GM21390 (cell line): Measurements from ENCODE around the gene TSGA10IP.

Experiments
- ATAC-seq: cut with Tn5 transposase; IDR thresholded peaks from one replicate; pipeline ENCODE4 v1.9.1; 2021; ENCODE audit not compliant: unreplicated experiment

The TSGA10IP gene

GRCh38 chr11:66003291-66003690, 58.0 kb downstream of the TSGA10IP start:
- no peak for ATAC-seq

- ATAC-seq: no peak
These were observed 58.9 kb downstream of the TSGA10IP start for GRCh38 chr11:66004186-66004585.

GRCh38 chr11:66006134-66006890, 61.0 kb downstream of the TSGA10IP start:
- no peak for ATAC-seq

GRCh38 chr11:66006891-66007176, 61.6 kb downstream of the TSGA10IP start:
- ATAC-seq: no peak

- no peak for ATAC-seq
These were observed 61.9 kb downstream of the TSGA10IP start for GRCh38 chr11:66007201-66007634.

- ATAC-seq: no peak
These were observed 62.8 kb downstream of the TSGA10IP start for GRCh38 chr11:66008095-66008467.

GRCh38 chr11:66008468-66009101, 63.3 kb downstream of the TSGA10IP start:
- ATAC-seq: no peak
